ENCODE data around the gene PHKA1.
"Not testable (repeated sequence)": the region's sequence is repeated elsewhere in the genome, so short reads cannot be mapped to it uniquely, and the experiment has no call there.

Gene PHKA1

GRCh38 chrX:72568406-72569092 lies 145.6 kb downstream of the PHKA1 start:
- DNase-seq = peak; percentile 18

DNA sequence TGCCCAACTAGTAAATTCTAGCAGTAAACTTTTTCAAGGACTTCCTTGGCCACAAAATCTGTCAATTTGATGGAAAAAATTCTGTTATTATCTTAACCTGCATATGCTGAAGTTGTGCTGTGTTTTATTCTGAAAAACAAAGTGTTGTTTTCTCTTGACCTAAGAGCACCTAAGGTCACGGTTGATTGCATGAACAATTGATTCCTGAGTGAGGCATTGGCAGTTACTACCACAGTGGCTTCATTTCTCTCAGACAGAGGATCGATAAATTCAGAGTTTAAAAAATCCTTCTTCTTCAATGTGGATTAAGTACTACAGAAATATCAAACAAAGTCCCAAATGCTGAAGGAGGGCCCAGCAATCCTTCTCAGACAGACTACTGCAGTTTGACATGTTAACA lies 147.7 kb downstream of the PHKA1 start:
- DNase-seq = no peak

- DNase-seq = not testable (repeated sequence)
Measured at GRCh38 chrX:72559655-72560054, 154.5 kb downstream of the PHKA1 start.

GRCh38 chrX:72554448-72555140 lies 159.5 kb downstream of the PHKA1 start:
- no peak for DNase-seq

- not testable (repeated sequence) for DNase-seq
Measured at GRCh38 chrX:72552443-72552842, 161.7 kb downstream of the PHKA1 start.

GRCh38 chrX:72545990-72546389 lies 168.1 kb downstream of the PHKA1 start:
- DNase-seq = no peak

GRCh38 chrX:72540318-72540717 lies 173.8 kb downstream of the PHKA1 start:
- DNase-seq = peak; percentile 23

GRCh38 chrX:72539822-72540221 lies 174.3 kb downstream of the PHKA1 start:
- no peak for DNase-seq

DNA sequence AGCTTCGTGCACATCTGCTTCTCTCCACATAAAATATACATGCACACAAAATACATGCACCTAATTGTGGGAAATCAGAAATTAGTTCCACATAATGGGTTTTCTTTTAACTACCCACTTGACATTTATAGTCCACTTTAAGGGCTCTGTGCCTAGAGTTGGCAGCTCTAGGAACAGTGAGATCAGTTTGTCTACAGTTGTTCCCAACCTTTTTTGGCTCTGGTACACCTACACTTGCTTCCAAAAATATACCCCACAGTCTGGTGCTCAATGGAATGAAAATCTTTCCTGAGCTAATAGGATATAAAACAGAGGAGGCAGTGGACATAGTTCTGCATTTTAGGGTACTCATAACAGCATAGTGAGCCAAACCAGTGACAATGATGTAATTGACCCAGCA lies 177.6 kb downstream of the PHKA1 start:
- DNase-seq = no peak

DNA sequence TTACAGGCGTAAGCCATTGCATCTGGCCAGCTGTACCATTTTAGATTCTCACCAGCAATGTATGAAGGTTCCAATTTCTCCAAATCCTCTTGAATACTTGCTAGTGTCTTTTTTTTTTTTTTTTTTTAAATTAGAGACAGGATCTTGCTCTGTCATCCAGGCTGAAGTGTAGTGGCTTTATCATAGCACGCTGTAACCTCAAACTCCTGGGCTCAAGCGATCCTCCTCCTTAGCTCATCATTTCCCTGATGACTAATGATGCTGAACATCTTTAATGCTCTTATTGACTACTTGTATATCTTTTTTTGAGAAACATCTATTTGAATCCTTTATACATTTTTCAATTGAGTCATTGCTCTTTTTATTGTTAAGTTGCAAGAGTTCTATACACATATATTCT lies 181.7 kb downstream of the PHKA1 start:
- no peak for DNase-seq

Data from HCEC 1CT (cell line).